AG10803 (cell line): Measurements from ENCODE around the gene KCNQ1.

ENCODE experiments used
- DNase-seq: peaks from one replicate; pipeline ENCODE4 v3.0.0; 2010; ENCODE audit warnings: low read depth
- H3K4me3 ChIP-seq: 2 replicates; pipeline ENCODE4 v1.5.1; 2011; ENCODE audit warnings: mild to moderate bottlenecking, low read length, control low read depth
- TF ChIP-seq, protein P1 (sequence below): conservative IDR thresholded peaks from 2 replicates; pipeline ENCODE4 v1.5.1; 2011; ENCODE audit warnings: mild to moderate bottlenecking, low read length, control low read depth, inconsistent platforms

KCNQ1 gene

DNA sequence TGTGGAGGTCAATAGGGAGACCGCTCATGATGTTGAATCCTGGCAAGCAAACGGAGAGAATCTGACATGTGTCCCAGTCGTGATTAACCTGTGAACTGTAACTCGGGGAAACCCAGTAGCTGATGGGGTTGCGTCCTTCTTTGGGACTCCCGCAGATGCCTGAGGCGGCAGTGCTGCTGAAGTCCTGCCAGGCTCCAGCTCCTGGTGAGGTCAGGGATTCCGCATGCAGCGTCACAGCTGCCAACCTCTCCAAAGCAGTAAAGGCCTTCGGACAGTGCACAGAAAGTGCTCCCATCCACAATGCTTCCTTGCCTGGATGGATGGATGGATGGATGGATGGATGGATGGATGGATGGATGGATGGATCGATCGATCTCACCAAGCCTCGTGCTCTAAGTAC is 13.5 kb downstream of the KCNQ1 start:
- TF ChIP-seq, protein P1, sequence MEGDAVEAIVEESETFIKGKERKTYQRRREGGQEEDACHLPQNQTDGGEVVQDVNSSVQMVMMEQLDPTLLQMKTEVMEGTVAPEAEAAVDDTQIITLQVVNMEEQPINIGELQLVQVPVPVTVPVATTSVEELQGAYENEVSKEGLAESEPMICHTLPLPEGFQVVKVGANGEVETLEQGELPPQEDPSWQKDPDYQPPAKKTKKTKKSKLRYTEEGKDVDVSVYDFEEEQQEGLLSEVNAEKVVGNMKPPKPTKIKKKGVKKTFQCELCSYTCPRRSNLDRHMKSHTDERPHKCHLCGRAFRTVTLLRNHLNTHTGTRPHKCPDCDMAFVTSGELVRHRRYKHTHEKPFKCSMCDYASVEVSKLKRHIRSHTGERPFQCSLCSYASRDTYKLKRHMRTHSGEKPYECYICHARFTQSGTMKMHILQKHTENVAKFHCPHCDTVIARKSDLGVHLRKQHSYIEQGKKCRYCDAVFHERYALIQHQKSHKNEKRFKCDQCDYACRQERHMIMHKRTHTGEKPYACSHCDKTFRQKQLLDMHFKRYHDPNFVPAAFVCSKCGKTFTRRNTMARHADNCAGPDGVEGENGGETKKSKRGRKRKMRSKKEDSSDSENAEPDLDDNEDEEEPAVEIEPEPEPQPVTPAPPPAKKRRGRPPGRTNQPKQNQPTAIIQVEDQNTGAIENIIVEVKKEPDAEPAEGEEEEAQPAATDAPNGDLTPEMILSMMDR: no peak
- no peak for DNase-seq
- H3K4me3 ChIP-seq: no peak overlapping the region

DNA sequence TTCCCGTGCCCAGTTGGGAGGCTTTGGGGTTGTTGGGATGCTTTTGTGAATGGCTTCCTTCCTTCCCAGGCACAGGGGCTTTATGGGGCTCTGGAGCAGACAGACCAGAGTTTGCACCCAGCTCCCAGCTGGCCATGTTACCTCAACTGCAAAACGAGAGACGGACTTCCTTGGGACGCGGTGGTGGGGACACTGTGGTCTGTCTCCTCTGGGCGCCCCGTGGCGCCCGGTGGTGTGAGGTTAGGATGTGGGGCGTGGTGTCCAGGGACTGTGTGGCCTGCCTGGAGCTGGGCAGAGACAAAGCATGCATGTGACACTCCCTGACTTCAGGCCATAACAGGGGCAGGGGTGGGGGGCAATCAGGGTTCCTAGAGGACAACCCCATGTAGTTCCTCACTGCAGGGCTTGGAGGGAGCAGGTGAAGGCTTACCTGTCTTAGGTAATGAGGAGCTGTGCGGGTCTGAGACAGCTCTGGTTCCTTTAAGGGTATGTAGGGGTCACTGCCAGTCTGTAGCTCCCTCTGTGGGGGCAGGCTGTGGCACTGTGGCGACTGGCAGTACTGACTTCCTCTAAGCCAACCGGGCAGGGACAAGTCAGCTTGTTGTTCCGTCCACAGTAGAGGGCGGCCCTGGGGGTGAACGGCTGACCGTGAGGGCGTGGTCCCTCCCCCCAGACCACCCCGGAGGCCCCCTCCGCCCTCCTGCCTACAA is 14.4 kb downstream of the KCNQ1 start:
- TF ChIP-seq, protein P1: no peak
- H3K4me3 ChIP-seq: no peak overlapping the region
- DNase-seq: no peak

DNA sequence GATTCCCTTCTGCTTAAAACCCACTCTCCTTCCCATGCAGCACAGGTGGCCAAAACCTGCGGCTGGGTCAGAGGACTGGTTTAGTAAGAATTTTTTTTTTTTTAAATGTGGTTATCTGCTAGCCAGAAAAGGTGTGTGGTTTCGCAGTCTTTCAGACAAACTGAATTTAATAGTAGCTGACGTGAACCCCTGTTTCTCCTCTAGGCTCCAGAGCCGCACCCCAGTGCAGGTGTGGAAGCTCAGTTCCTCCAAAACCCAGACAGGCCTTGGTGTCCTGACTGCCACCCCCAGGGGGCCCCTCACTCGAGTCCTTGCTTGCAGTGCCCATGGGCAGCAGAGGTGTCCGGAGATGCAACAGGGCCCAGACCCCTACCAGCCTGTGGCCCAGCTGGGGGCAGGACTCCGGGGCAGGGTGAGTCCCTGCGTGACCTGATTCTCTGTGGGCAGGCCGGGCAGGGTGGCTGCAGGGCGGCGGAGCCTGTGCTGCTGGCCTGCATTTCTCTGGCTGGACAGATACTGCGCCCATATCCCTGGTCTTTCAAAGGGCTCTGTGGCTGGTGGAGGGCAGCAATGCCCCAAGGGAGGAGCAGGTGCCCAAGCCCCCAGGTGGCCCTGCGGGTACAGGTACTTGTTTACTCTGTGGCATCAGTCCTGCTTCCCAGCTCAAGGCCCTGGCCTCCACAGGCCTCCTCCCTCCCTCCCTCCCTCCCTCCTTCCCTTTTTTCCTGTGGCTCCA is 15.2 kb downstream of the KCNQ1 start:
- no peak overlapping the region for H3K4me3 ChIP-seq
- TF ChIP-seq, protein P1: no peak
- DNase-seq: no peak

DNA sequence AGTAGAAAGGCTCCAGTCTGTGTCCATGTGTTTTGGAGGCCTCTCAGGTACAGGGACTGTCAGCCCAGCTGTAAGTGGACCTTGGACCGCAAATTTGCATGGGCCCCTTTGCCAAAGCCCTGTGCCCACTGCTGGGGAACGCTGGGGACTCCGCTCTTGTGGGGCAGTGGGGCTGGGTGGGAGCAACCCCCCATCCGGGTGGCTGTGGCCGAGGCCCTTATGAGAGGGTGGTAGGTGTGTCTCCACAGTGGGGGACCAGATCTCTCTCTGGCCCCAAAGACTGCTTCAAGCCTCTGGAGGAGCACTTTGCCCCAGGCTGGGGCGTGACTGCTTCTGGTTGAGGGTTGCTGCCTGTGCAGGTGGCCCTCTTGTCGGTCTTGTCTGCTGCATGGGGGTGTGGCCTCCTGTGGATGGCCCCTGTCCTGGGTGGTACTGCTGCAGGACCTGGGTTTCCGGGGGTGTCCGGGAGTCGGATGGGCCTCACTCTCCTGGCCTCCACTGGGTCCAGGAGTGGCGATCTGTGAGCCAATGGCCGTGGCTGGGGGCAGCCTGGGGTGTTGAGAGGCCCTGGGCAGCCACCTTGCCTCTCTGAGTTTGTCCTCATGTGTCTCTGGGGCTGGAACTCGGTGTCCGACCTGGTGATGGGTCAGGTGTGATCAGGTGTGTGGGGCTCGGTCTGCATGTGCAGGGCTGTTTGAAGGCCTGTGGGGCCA is 15.9 kb downstream of the KCNQ1 start:
- TF ChIP-seq, protein P1: no peak
- no peak overlapping the region for H3K4me3 ChIP-seq
- no peak for DNase-seq

DNA sequence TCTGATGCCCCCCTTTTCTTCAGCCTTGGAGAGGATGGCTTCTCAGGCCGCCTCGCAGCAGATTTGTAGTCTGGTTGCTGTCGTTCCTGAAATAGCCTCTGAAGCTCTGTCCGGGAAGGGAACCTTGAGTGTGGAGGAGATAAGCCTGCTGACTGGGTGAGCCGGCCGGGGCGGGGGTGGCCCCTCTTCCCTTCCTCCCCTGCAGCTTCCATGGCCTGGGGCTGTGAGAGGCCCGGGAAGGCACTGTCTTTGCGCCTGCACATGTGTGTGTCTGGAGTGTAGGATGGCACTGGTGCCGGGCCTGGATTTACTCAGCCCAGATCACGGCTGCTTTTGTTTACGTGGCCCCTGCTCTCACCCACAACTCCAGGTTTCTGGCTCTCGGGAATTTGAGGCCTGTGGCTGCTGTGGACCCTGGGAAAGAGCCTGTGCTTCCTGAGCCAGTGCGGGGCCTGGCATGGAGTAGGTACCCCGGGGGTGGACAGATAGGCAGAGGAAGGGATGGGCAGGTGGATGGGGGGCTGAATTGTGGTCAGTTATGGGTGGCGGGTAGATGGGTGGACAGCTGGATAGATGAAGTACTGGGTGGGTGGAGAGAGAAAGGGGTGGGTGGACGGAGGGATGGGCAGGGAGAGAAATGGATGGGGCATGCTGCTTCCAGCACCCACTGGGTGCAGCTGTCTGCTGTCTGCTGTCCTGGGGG is 16.6 kb downstream of the KCNQ1 start:
- TF ChIP-seq, protein P1: no peak
- DNase-seq: no peak
- H3K4me3 ChIP-seq: no peak overlapping the region

DNA sequence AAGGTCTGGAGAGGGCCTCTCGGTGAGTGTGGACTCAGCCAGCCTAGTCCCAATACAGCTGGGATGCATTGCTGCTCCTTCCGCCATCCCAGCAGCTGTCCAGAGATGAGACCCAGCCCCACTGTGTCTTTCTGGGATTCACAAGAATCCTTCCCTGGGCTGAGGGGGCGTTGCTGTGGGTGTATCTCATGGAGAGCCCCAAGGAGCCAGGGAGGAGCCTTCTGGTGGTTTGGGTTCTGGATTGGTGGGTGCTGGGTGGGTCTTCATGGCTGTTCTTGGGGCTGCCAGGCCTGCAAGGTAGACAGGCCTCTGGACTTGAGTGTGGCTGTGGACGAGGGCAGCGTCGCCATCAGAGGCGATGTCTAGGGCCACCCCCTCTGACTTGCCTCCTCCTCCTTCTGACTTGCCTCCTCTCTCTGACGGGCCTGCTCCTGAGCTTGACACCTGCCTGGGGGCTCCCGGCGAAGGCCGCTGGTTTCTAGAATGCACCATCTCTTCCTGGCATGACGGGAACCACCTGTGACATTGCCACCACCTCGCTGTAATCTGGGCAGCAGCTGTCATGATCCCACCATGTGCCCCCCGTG is 17.2 kb downstream of the KCNQ1 start:
- DNase-seq: no peak
- no peak overlapping the region for H3K4me3 ChIP-seq
- TF ChIP-seq, protein P1: no peak
